Trophoblast cell (in vitro differentiated cells and primary cell): Measurements from ENCODE around the gene SNF8.

Source experiments
- DNase-seq, 2 donors: peaks; one replicate each; pipeline ENCODE4 v3.0.0-alpha.2; 2016
- H2AFZ ChIP-seq: 2 replicates; pipeline ENCODE4 v1.6.1; 2013; ENCODE audit warnings: low read length, moderate library complexity, mild to moderate bottlenecking; ENCODE audit not compliant: insufficient read depth, poor library complexity
- H2AK5ac ChIP-seq: 2 replicates; pipeline ENCODE4 v1.6.1; 2013; ENCODE audit warnings: mild to moderate bottlenecking, low read length
- H2BK120ac ChIP-seq: 2 replicates; pipeline ENCODE4 v1.6.1; 2013; ENCODE audit warnings: low read length, mild to moderate bottlenecking, moderate library complexity; ENCODE audit not compliant: insufficient read depth, poor library complexity
- H2BK12ac ChIP-seq: 2 replicates; pipeline ENCODE4 v1.6.1; 2013; ENCODE audit warnings: mild to moderate bottlenecking, low read length, moderate library complexity
- H2BK5ac ChIP-seq: 2 replicates; pipeline ENCODE4 v1.6.1; 2013; ENCODE audit warnings: low read length, low read depth, moderate library complexity, mild to moderate bottlenecking; ENCODE audit not compliant: poor library complexity
- H3K14ac ChIP-seq: 2 replicates; pipeline ENCODE4 v1.6.1; 2013; ENCODE audit warnings: mild to moderate bottlenecking, low read length
- H3K18ac ChIP-seq: 2 replicates; pipeline ENCODE4 v1.6.1; 2013; ENCODE audit warnings: mild to moderate bottlenecking, low read length
- H3K23ac ChIP-seq: 2 replicates; pipeline ENCODE4 v1.6.1; 2013; ENCODE audit warnings: low read length
- H3K27ac ChIP-seq: 2 replicates; pipeline ENCODE4 v1.5.1; 2013; ENCODE audit warnings: low read depth, mild to moderate bottlenecking, inconsistent platforms, low read length, moderate library complexity
- H3K27me3 ChIP-seq: 2 replicates; pipeline ENCODE4 v1.6.1; 2013; ENCODE audit warnings: inconsistent platforms, mild to moderate bottlenecking, low read length, moderate library complexity; ENCODE audit not compliant: insufficient read depth
- H3K36me3 ChIP-seq, 2 experiments: 1 replicate in 1 of 2; 2 replicates in 1 of 2; pipeline ENCODE4 v1.6.1; 2013; ENCODE audit warnings: low read length in 2 of 2, mild to moderate bottlenecking in 2 of 2, moderate library complexity in 1 of 2; ENCODE audit not compliant: insufficient read depth in 2 of 2, control insufficient read depth in 1 of 2
- H3K4ac ChIP-seq: 2 replicates; pipeline ENCODE4 v1.6.1; 2013; ENCODE audit warnings: low read depth, mild to moderate bottlenecking, low read length, moderate library complexity
- H3K4me1 ChIP-seq, 2 experiments: 1 replicate in 1 of 2; 2 replicates in 1 of 2; pipeline ENCODE4 v1.6.1; 2013; ENCODE audit warnings: low read length in 2 of 2, mild to moderate bottlenecking in 2 of 2, moderate library complexity in 1 of 2; ENCODE audit not compliant: insufficient read depth in 2 of 2, control insufficient read depth in 1 of 2
- H3K4me2 ChIP-seq: 2 replicates; pipeline ENCODE4 v1.6.1; 2013; ENCODE audit warnings: inconsistent platforms, mild to moderate bottlenecking, low read length, moderate library complexity
- H3K4me3 ChIP-seq: 2 replicates; pipeline ENCODE4 v1.5.1; 2013; ENCODE audit warnings: mild to moderate bottlenecking, low read depth, low read length, inconsistent platforms
- H3K79me1 ChIP-seq: one replicate; pipeline ENCODE4 v1.6.1; 2013; ENCODE audit warnings: low read length
- H3K79me2 ChIP-seq: 2 replicates; pipeline ENCODE4 v1.6.1; 2013; ENCODE audit warnings: low read length, mild to moderate bottlenecking; ENCODE audit not compliant: control insufficient read depth, insufficient read depth, poor library complexity
- H3K9ac ChIP-seq: 2 replicates; pipeline ENCODE4 v1.6.1; 2013; ENCODE audit warnings: mild to moderate bottlenecking, low read length
- H3K9me3 ChIP-seq: 2 replicates; pipeline ENCODE4 v1.6.1; 2013; ENCODE audit warnings: low read depth, mild to moderate bottlenecking, control low read depth, inconsistent platforms, low read length; ENCODE audit not compliant: insufficient read depth
- H4K12ac ChIP-seq: 2 replicates; pipeline ENCODE4 v1.6.1; 2013; ENCODE audit warnings: low read depth, mild to moderate bottlenecking, low read length, moderate library complexity
- H4K8ac ChIP-seq: 2 replicates; pipeline ENCODE4 v1.6.1; 2013; ENCODE audit warnings: low read depth, mild to moderate bottlenecking, low read length, moderate library complexity
- H4K91ac ChIP-seq: one replicate; pipeline ENCODE4 v1.6.1; 2013; ENCODE audit warnings: low read depth, mild to moderate bottlenecking, low read length, moderate library complexity
- WGBS: extraction: QIAGEN DNeasy Blood & Tissue Kit; methylation state at CpG from one replicate; pipeline ENCODE4 v1.1.7; 2013; ENCODE audit warnings: missing lambda C conversion rate; ENCODE audit not compliant: insufficient read length, insufficient coverage; ENCODE audit errors: extremely low coverage; 5-methylcytosine and 5-hydroxymethylcytosine counted together

Gene SNF8

DNA sequence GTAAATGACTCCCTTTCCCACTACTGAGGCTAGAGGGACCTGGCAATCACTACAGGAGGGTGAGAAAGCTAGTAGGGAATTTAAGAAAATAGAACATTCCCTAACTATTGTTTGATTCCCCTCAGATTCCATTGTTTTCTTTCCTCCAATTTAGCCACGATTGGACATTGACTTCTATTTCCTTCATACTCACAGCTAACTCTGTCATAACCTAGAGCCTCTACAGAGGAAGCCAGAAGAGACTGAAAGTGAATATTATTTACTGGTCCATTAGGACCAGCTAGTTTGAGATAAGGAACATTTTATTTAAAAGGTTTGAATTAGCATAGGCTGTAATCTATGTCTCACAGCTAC, 14.9 kb downstream of the SNF8 start:
- H2BK12ac ChIP-seq: no peak overlapping the region
- H4K91ac ChIP-seq: no peak overlapping the region
- no peak overlapping the region for H2BK5ac ChIP-seq
- no peak overlapping the region for H3K4me3 ChIP-seq
- H4K8ac ChIP-seq: no peak overlapping the region
- no peak overlapping the region for H2BK120ac ChIP-seq
- no peak overlapping the region for H3K27ac ChIP-seq
- no peak overlapping the region for H3K18ac ChIP-seq
- H3K9me3 ChIP-seq: peaks cover 2% of the 10 kb centered on the region
- H3K23ac ChIP-seq: no peak overlapping the region
- H3K14ac ChIP-seq: no peak overlapping the region
- no peak for DNase-seq
- H2AK5ac ChIP-seq: no peak overlapping the region
- H3K4me2 ChIP-seq: no peak overlapping the region
- H3K79me2 ChIP-seq: no peaks in the 10 kb centered on the region
- no peak overlapping the region for H3K4ac ChIP-seq
- no peaks in the 10 kb centered on the region for H3K4me1 ChIP-seq
- no peak overlapping the region for H4K12ac ChIP-seq
- H3K27me3 ChIP-seq: no peaks in the 10 kb centered on the region
- no peak overlapping the region for H3K9ac ChIP-seq
- H2AFZ ChIP-seq: no peak overlapping the region
- H3K36me3 ChIP-seq: peaks cover 48 to 83% of the 10 kb centered on the region in 2 experiments
- WGBS: no CpG with 5 or more reads among the region's 1 CpG
- no peaks in the 10 kb centered on the region for H3K79me1 ChIP-seq

DNA sequence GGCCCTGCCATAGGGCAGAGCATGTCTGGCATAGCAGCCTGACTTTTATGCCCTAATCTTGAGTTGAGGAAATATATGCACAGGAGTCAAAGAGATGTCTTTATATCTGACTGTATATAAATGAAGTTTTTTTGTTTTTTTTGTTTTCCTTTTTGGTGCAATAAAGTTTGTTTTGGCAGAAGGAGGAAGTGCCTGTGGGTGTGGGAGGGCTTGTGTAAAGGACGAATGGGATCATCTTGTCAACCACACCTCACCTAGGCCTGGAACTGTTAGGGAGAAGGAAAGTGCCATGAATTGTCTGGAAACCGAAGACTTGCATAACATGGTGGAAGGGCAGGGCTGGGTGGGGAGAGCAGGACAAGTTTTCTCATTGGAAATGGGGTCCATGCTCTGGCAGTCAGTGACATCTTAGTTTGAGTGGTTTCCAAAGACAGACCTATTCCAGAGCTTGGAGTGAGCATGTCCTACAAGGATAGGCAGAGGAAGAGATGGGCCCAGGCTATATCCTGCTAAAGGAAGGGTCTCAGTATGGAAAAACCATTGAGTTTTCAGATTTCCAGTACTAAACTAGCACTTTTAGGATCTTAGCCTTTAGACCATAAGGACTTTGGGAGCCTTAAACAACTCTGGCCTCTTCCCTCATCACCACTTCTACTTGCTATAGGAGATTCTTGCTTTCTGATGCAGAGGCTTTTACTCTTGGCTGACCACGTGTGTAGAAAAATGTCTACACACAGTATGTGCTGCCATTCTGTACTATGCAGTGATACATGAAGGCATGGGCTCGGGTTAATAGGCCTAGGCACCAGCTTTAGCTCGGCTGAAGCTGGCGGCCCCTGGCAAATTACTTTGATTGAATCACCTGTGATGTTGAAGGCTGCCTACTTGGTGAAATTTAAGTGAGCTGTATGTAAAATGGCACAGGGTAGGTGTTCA, 15.5 kb downstream of the SNF8 start:
- Histone ChIP-seq H3K9me3 (peaks cover 2% of the 10 kb centered on the region), H2AK5ac (no peak overlapping the region), H4K91ac (no peak overlapping the region), H3K4me1 (no peaks in the 10 kb centered on the region), H4K8ac (no peak overlapping the region), H3K27me3 (no peaks in the 10 kb centered on the region), H3K27ac (no peak overlapping the region), H3K4me3 (no peak overlapping the region), H2BK120ac (no peak overlapping the region), H3K18ac (no peak overlapping the region), H3K4ac (no peak overlapping the region), H2BK5ac (no peak overlapping the region), H2BK12ac (no peak overlapping the region), H3K23ac (no peak overlapping the region), H3K79me2 (no peaks in the 10 kb centered on the region), H3K4me2 (no peak overlapping the region), H3K79me1 (no peaks in the 10 kb centered on the region), H3K36me3 (peaks cover 47 to 82% of the 10 kb centered on the region in 2 experiments), H3K14ac (no peak overlapping the region), H3K9ac (no peak overlapping the region), H2AFZ (no peak overlapping the region), H4K12ac (no peak overlapping the region)
- no peak for DNase-seq
- WGBS: no CpG with 5 or more reads among the region's 6 CpGs

DNA sequence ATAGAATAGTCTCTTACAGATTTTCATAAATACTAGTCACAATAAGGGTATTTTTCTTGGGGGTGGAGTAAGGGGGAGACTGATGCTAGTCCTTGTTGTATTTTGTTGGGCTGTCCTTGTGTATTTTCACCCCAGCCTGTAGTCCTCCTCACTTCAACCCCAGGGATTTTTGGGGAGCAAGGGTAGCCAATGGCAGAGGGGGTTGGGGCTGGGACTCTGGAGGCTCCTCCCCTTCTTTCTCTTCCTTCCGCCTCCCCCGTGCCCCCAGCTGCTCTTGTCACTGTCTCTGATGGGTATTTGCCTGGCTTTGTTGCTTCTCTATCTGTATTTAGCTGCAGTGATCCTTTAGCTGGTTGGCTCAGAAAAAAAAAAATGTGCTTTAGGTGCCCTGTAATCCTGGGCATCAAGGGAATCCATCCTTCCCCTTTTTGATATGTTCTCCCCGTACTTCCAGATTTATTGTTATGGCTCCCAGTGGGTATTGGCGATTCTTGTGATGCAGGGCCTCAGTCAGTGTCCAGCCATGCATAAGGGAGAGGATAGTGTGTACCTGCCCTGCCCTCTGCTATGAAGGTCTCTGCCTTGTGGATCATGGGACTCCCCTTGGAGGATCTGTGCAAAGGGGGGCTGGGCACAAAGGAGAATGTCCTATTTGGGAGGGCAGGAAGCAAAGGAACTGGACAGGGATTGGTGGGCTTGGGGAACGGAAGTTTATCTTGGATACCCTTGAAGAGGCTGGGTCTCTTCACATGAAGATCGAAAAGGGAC, 16.5 kb downstream of the SNF8 start:
- no peak overlapping the region for H4K12ac ChIP-seq
- WGBS: no CpG with 5 or more reads among the region's 6 CpGs
- DNase-seq: no peak
- H3K79me2 ChIP-seq: no peaks in the 10 kb centered on the region
- no peak overlapping the region for H3K9ac ChIP-seq
- no peak overlapping the region for H2AFZ ChIP-seq
- H3K18ac ChIP-seq: no peak overlapping the region
- H3K36me3 ChIP-seq: peaks cover 52 to 83% of the 10 kb centered on the region in 2 experiments
- H3K9me3 ChIP-seq: peaks cover 2% of the 10 kb centered on the region
- H3K4ac ChIP-seq: no peak overlapping the region
- no peak overlapping the region for H3K14ac ChIP-seq
- H2BK120ac ChIP-seq: no peak overlapping the region
- no peak overlapping the region for H2AK5ac ChIP-seq
- no peak overlapping the region for H4K8ac ChIP-seq
- no peaks in the 10 kb centered on the region for H3K4me1 ChIP-seq
- no peak overlapping the region for H2BK12ac ChIP-seq
- no peak overlapping the region for H3K4me2 ChIP-seq
- H2BK5ac ChIP-seq: no peak overlapping the region
- no peaks in the 10 kb centered on the region for H3K79me1 ChIP-seq
- H3K27me3 ChIP-seq: no peaks in the 10 kb centered on the region
- H3K27ac ChIP-seq: no peak overlapping the region
- no peak overlapping the region for H4K91ac ChIP-seq
- H3K23ac ChIP-seq: no peak overlapping the region
- no peak overlapping the region for H3K4me3 ChIP-seq

DNA sequence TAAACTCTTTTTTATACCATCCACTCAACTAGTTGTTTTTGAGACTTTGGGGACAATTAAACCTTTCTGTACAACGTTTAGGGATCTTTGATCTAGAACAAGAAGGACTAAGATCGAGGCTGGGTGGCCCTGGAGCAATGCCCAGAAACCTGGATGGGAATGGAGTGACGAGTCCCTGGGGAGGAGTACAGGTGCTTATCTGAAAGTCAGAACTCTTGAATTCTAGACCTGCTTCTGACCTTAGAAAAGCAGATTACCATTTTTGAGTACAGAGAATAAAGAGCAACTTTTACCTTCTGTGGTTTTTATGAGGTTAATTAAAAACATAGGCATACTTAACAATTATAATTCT, 18.7 kb downstream of the SNF8 start:
- H2AFZ ChIP-seq: no peak overlapping the region
- no peak overlapping the region for H4K12ac ChIP-seq
- no peaks in the 10 kb centered on the region for H3K79me1 ChIP-seq
- no peak overlapping the region for H3K27ac ChIP-seq
- H3K4me2 ChIP-seq: no peak overlapping the region
- H2BK12ac ChIP-seq: no peak overlapping the region
- no peak overlapping the region for H3K4me3 ChIP-seq
- peaks cover 56 to 82% of the 10 kb centered on the region in 2 experiments for H3K36me3 ChIP-seq
- H3K14ac ChIP-seq: no peak overlapping the region
- H3K4ac ChIP-seq: no peak overlapping the region
- H3K18ac ChIP-seq: no peak overlapping the region
- DNase-seq: no peak
- H3K4me1 ChIP-seq: no peaks in the 10 kb centered on the region
- H2BK120ac ChIP-seq: no peak overlapping the region
- H4K8ac ChIP-seq: no peak overlapping the region
- no peak overlapping the region for H4K91ac ChIP-seq
- no peak overlapping the region for H3K23ac ChIP-seq
- H2AK5ac ChIP-seq: no peak overlapping the region
- no peaks in the 10 kb centered on the region for H3K27me3 ChIP-seq
- no peak overlapping the region for H2BK5ac ChIP-seq
- H3K9me3 ChIP-seq: peaks cover 2% of the 10 kb centered on the region
- H3K9ac ChIP-seq: no peak overlapping the region
- no CpG with 5 or more reads among the region's 3 CpGs for WGBS
- H3K79me2 ChIP-seq: no peaks in the 10 kb centered on the region
